Measurements from ENCODE around the gene ZCCHC24. TPM values are rescaled to one million over a fixed set of nuclear protein-coding genes. Genes with fewer than 3 reads are reported as not detected.

The ZCCHC24 gene
- total RNA-seq, 1 experiment from 2014 or later = 3.8 TPM

- Histone ChIP-seq H3K4ac (ENCODE audit: low read depth, low read length) (no peak overlapping the region), H2BK5ac (ENCODE audit: insufficient read length, low read length) (no peak overlapping the region), H3K4me1 (ENCODE audit: insufficient read depth, low read length) (peaks cover 6% of the 10 kb centered on the region; the same call in 1 of the 2 replicates), H3K4me2 (ENCODE audit: insufficient read depth, insufficient read length, low read length) (peak overlapping the region; percentile 44), H3K9ac (ENCODE audit: extremely low read depth, insufficient read length, low read length) (no peak overlapping the region), H4K5ac (ENCODE audit: insufficient read length, low read depth, low read length) (no peak overlapping the region), H2BK20ac (ENCODE audit: low read depth, low read length, poor library complexity, severe bottlenecking) (no peak overlapping the region), H3K9me3 (ENCODE audit: control insufficient read depth, low read depth, low read length) (no peaks in the 10 kb centered on the region), H2AFZ (ENCODE audit: low read length) (no peak overlapping the region), H3K14ac (ENCODE audit: insufficient read depth, low read length) (no peak overlapping the region; the same call in 1 of the 2 replicates), H3K18ac (ENCODE audit: insufficient read length, low read depth, low read length) (no peak overlapping the region), H3K23ac (ENCODE audit: insufficient read length, low read depth, low read length) (no peak overlapping the region), H3K79me1 (ENCODE audit: insufficient read depth, low read depth, low read length, poor library complexity, severe bottlenecking) (no peaks in the 10 kb centered on the region), H4K20me1 (ENCODE audit: control insufficient read depth, insufficient read depth, insufficient read length) (no peaks in the 10 kb centered on the region), H3K23me2 (ENCODE audit: insufficient read length, low read depth, low read length, poor library complexity, severe bottlenecking) (peaks cover 3% of the 10 kb centered on the region), H3K56ac (ENCODE audit: insufficient read length, low read depth, low read length) (no peak overlapping the region), H4K8ac (replicated peaks; ENCODE audit: insufficient read length, low read depth, low read length) (no peak overlapping the region), H3T11ph (ENCODE audit: low read length) (no peak overlapping the region), H2BK120ac (ENCODE audit: low read depth, low read length, poor library complexity, severe bottlenecking) (no peak overlapping the region), H3K79me2 (ENCODE audit: insufficient read depth, low read length) (no peaks in the 10 kb centered on the region), H2BK15ac (ENCODE audit: low read depth, low read length) (no peak overlapping the region), H2BK12ac (ENCODE audit: insufficient read length, low read depth, low read length) (no peak overlapping the region), H3K27ac (ENCODE audit: insufficient read length, low read depth, low read length) (no peak overlapping the region), H3K27me3 (ENCODE audit: insufficient read depth, low read length) (no peaks in the 10 kb centered on the region), H2AK5ac (ENCODE audit: insufficient read length, low read length) (no peak overlapping the region), H4K91ac (ENCODE audit: insufficient read length, low read depth, low read length) (no peak overlapping the region)
- H3K27ac Mint-ChIP-seq = peak overlapping the region in 1 of 3 experiments; percentile 89; a peak in 1 of 7 replicates
- TF ChIP-seq, protein P1, sequence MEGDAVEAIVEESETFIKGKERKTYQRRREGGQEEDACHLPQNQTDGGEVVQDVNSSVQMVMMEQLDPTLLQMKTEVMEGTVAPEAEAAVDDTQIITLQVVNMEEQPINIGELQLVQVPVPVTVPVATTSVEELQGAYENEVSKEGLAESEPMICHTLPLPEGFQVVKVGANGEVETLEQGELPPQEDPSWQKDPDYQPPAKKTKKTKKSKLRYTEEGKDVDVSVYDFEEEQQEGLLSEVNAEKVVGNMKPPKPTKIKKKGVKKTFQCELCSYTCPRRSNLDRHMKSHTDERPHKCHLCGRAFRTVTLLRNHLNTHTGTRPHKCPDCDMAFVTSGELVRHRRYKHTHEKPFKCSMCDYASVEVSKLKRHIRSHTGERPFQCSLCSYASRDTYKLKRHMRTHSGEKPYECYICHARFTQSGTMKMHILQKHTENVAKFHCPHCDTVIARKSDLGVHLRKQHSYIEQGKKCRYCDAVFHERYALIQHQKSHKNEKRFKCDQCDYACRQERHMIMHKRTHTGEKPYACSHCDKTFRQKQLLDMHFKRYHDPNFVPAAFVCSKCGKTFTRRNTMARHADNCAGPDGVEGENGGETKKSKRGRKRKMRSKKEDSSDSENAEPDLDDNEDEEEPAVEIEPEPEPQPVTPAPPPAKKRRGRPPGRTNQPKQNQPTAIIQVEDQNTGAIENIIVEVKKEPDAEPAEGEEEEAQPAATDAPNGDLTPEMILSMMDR (conservative IDR thresholded peaks at IDR 0.05) = no peak
- peak overlapping the region; percentile 24 to 73 for H3K4me3 Mint-ChIP-seq
- peaks cover 39 to 47% of the 10 kb centered on the region in 2 experiments for H3K4me1 Mint-ChIP-seq
- DNase-seq = peak; percentile 54
- H3K9me3 Mint-ChIP-seq = no peaks in the 10 kb centered on the region
- H3K36me3 Mint-ChIP-seq (ENCODE audit: insufficient read depth in 1 of 3, low read depth in 3 of 3) = no peaks in the 10 kb centered on the region
- no CpG with 5 or more reads among the region's 23 CpGs for WGBS (ENCODE audit: extremely low coverage, insufficient read length, low lambda C conversion rate)
- H3K27me3 Mint-ChIP-seq (ENCODE audit: low read depth) = peaks cover 1% of the 10 kb centered on the region; the same call in 1 of the 2 replicates
Observed at GRCh38 chr10:79403441-79404230, 41.8 kb downstream of the ZCCHC24 start.
